ENCODE measurements around the gene FAM241B.
A peak's percentile ranks its signal among the peaks of the same experiment; 100 is the strongest.

FAM241B gene

DNA sequence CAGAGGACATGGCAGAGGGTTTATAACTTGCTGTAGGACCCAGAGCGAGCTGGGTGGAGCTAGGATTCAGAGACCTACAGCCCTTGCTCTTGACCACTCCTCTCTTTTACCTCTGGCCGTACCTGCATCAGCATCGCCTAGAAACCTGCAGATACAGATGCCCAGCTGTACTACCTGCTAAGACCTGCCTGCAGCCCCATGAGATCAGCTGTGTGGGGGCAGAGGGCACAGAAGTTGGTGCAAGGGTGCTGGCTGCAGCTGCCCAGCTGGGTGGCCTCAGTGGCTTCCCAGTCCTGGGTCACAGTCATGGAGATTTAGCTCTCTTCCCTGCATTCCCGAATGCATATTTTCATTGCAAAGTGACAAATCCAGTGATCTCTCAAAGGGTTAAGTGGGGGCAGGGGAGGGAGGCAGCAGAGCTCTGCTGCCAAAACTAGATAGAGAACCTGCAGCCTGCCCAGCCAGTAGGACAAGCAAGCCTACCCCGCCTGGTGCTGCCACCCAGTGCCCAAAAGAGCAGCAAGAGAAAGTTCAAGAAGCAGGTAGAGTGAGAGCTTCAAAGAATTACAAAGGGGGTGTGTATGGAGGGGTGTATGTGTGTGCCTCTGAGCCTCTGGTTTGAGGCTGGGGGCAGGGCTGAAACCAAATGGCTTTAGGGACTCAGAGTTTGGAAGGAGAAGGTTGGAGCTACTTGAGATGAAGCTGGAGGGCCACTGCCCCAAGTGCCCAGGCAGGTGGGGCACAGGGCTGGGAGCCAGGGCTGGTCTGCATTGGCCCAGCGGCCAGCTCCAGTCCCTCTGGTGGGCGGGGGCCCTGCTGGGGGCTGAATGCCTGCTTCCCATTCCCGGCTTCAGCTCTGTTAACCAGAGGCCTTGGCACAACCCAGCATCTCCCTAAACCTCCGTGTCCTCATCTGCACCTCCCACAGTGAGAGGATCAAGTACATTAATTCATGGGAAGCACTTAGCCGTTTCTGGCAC is 6.9 kb downstream of the FAM241B start:
- Histone ChIP-seq H3K9ac (ENCODE audit: insufficient read length) (no peak overlapping the region), H3K36me3 (ENCODE audit: insufficient read depth, low read length) (no peaks in the 10 kb centered on the region), H3K9me3 (ENCODE audit: low read depth, low read length) (no peaks in the 10 kb centered on the region), H3K4me3 (no peak overlapping the region), H3K27ac (no peak overlapping the region)
- TF ChIP-seq EZH2 (IDR thresholded peaks at IDR 0.05) (no peak), POLR2AphosphoS5 (IDR thresholded peaks at IDR 0.05; ENCODE audit: borderline replicate concordance, low read depth, low read length) (no peak), FOXP2 (optimal IDR thresholded peaks at IDR 0.05; ENCODE audit: control extremely low read depth, extremely low read length, insufficient read depth) (no peak)
- no peak for DNase-seq (ENCODE audit: low read depth, low spot score)

- no peak for TF ChIP-seq EZH2 (IDR thresholded peaks at IDR 0.05)
- no peak for TF ChIP-seq FOXP2 (optimal IDR thresholded peaks at IDR 0.05; ENCODE audit: control extremely low read depth, extremely low read length, insufficient read depth)
- no peak for TF ChIP-seq POLR2AphosphoS5 (IDR thresholded peaks at IDR 0.05; ENCODE audit: borderline replicate concordance, low read depth, low read length)
- no peak for DNase-seq (ENCODE audit: low read depth, low spot score)
- H3K27ac ChIP-seq, result no peak overlapping the region
- H3K9ac ChIP-seq (ENCODE audit: insufficient read length), result no peak overlapping the region
- no peaks in the 10 kb centered on the region for H3K36me3 ChIP-seq (ENCODE audit: insufficient read depth, low read length)
- no peaks in the 10 kb centered on the region for H3K9me3 ChIP-seq (ENCODE audit: low read depth, low read length)
- no peak overlapping the region for H3K4me3 ChIP-seq
These were observed 8.6 kb downstream of the FAM241B start for GRCh38 chr10:69638642-69639041.

DNA sequence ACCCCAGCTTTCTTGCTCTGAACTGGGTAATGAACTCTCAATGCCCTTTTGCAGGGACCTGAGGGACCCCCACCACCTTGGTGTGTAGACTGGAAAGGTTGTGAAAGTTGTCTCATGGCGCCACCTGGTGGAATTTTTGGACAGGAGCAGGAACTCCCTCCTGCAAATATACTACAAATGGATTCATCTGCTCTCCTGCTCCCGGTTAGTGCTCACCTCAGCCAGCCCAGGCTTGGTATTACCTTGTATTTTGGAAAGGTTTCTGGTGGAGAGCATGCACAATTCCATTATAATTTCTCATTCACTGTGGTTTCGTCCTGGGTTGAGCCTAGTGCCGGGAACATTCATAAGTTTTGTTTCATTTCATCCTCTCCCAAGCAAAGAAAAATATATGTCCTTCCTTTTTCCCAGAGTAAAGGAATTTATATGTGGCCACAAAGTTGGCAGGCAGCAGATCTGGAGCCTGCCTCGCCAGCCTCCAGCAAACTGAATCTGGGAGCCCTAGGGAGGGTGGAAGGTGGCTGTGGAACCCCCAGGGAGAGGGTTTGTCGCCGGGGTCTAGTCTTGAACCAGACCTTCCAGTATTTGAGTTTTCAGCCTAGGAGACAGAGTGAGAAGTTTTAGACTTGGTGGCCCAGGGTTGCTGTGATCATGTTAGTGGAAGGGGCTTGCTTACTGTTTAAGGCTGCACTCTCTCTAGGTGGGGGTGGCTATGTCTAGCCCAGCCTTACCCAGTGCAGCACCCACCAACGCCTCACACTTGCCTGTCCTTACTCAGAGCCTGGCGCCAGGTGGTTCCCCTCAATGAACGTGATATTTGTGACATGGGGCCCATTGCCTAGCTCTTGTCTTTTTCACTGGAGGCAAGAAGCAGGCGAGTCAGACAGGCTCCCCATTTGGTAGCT is 9.5 kb downstream of the FAM241B start:
- peak; percentile 20 for DNase-seq (ENCODE audit: low read depth, low spot score)
- no peaks in the 10 kb centered on the region for H3K36me3 ChIP-seq (ENCODE audit: insufficient read depth, low read length)
- H3K4me3 ChIP-seq, result no peak overlapping the region
- no peaks in the 10 kb centered on the region for H3K9me3 ChIP-seq (ENCODE audit: low read depth, low read length)
- TF ChIP-seq FOXP2 (optimal IDR thresholded peaks at IDR 0.05; ENCODE audit: control extremely low read depth, extremely low read length, insufficient read depth) (no peak), EZH2 (IDR thresholded peaks at IDR 0.05) (no peak), POLR2AphosphoS5 (IDR thresholded peaks at IDR 0.05; ENCODE audit: borderline replicate concordance, low read depth, low read length) (no peak)
- H3K27ac ChIP-seq, result no peak overlapping the region
- H3K9ac ChIP-seq (ENCODE audit: insufficient read length), result no peak overlapping the region

- Histone ChIP-seq H3K4me3 (no peak overlapping the region), H3K36me3 (ENCODE audit: insufficient read depth, low read length) (no peaks in the 10 kb centered on the region), H3K27ac (no peak overlapping the region), H3K9ac (ENCODE audit: insufficient read length) (no peak overlapping the region), H3K9me3 (ENCODE audit: low read depth, low read length) (no peaks in the 10 kb centered on the region)
- TF ChIP-seq EZH2 (IDR thresholded peaks at IDR 0.05) (no peak), FOXP2 (optimal IDR thresholded peaks at IDR 0.05; ENCODE audit: control extremely low read depth, extremely low read length, insufficient read depth) (no peak), POLR2AphosphoS5 (IDR thresholded peaks at IDR 0.05; ENCODE audit: borderline replicate concordance, low read depth, low read length) (no peak)
- DNase-seq (ENCODE audit: low read depth, low spot score), result no peak
These were observed 10.3 kb downstream of the FAM241B start for GRCh38 chr10:69640196-69640980.

DNA sequence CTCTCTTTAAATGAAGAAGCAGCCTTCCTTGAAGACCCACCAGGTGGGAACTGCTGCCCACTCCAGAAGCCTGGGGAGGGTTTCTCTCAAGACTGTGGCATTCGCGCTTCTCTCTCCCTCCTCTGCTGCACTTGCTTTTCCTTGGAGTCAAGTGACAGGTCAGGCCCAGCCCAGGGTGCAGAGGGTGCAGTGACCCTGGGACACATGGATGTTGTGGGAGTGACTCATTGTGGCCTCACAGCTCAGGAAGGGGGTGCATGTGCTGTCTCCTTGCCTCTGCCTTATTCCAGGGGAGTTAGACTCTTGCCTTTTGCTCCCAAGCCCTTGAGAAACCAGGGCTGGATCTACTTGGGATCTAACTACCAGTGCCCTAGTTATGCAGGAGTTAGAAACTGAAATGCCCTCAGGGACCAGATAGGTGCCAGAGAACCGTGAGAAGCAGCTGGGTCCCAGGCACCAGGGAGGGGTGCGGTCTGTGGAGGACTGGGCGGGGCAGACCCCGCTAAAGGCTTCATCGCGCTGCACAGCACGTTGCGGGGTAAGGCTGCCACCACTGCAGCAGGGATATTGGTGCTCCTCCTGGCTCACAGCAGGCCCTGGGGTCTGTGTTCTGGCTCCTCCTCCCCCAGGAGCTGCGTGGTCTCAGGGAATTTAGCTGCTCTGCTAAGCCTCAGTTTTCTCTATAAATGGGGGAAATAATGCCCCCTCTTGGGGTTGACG is 11.4 kb downstream of the FAM241B start:
- DNase-seq (ENCODE audit: low read depth, low spot score), result no peak
- H3K36me3 ChIP-seq (ENCODE audit: insufficient read depth, low read length), result no peaks in the 10 kb centered on the region
- no peak overlapping the region for H3K4me3 ChIP-seq
- H3K9ac ChIP-seq (ENCODE audit: insufficient read length), result no peak overlapping the region
- TF ChIP-seq POLR2AphosphoS5 (IDR thresholded peaks at IDR 0.05; ENCODE audit: borderline replicate concordance, low read depth, low read length), result no peak
- no peak for TF ChIP-seq FOXP2 (optimal IDR thresholded peaks at IDR 0.05; ENCODE audit: control extremely low read depth, extremely low read length, insufficient read depth)
- no peak for TF ChIP-seq EZH2 (IDR thresholded peaks at IDR 0.05)
- H3K27ac ChIP-seq, result no peak overlapping the region
- no peaks in the 10 kb centered on the region for H3K9me3 ChIP-seq (ENCODE audit: low read depth, low read length)

GRCh38 chr10:69642747-69643146 is 12.7 kb downstream of the FAM241B start:
- DNase-seq (ENCODE audit: low read depth, low spot score), result no peak
- Histone ChIP-seq H3K9ac (ENCODE audit: insufficient read length) (no peak overlapping the region), H3K4me3 (no peak overlapping the region), H3K9me3 (ENCODE audit: low read depth, low read length) (no peaks in the 10 kb centered on the region), H3K36me3 (ENCODE audit: insufficient read depth, low read length) (no peaks in the 10 kb centered on the region), H3K27ac (no peak overlapping the region)
- TF ChIP-seq POLR2AphosphoS5 (IDR thresholded peaks at IDR 0.05; ENCODE audit: borderline replicate concordance, low read depth, low read length), result no peak
- TF ChIP-seq EZH2 (IDR thresholded peaks at IDR 0.05), result no peak
- no peak for TF ChIP-seq FOXP2 (optimal IDR thresholded peaks at IDR 0.05; ENCODE audit: control extremely low read depth, extremely low read length, insufficient read depth)

Measured in SK-N-MC (cell line).